ENCODE measurements around the gene KMT5B.
"Not testable (repeated sequence)": the region's sequence is repeated elsewhere in the genome, so short reads cannot be mapped to it uniquely, and the experiment has no call there.

KMT5B gene

GRCh38 chr11:68213135-68213515 is at the start of gene KMT5B:
Gene KMT5B, minus strand, starts transcription at chr11:68213296. Its CDS starts 23,220 bp downstream, at chr11:68190076.
- peak; percentile 75 for DNase-seq (ENCODE audit: low spot score)

DNA sequence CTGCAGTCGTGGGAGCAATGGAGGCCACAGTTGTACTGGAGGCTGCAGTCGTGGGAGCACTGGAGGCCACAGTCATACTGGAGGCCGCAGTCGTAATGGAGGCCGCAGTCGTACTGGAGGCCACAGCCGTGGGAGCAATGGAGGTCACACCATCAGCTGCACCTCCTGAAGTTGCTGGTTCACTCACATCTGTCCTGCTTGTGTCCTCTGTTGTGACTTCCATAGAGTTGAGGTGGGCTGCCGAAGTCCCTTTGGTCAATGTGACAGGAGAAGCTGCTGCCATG is 49.4 kb upstream of the KMT5B start:
- DNase-seq (ENCODE audit: low spot score), result no peak

GRCh38 chr11:68261749-68262543 is 48.9 kb upstream of the KMT5B start:
- no peak for DNase-seq (ENCODE audit: low spot score)

- no peak for DNase-seq (ENCODE audit: low spot score)
These were observed 47.9 kb upstream of the KMT5B start for GRCh38 chr11:68261006-68261405.

DNA sequence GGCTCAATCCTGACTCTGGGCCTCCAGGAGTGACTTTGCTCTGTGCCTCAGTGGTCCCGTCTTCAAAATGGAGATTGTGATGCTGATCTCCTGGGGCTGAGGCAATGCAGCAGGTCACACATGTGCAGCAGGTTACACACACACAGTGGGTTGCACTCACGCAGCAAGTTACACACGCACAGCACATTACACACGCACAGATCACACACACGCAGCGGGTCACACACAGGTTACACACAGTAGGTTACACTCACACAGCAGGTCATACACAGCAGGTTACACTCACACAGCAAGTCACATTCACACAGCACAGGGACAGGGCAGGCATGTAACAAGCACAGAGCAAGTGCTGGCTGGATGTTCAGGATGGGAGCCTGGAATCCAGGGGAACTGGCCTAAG is 47.4 kb upstream of the KMT5B start:
- no peak for DNase-seq (ENCODE audit: low spot score)

DNA sequence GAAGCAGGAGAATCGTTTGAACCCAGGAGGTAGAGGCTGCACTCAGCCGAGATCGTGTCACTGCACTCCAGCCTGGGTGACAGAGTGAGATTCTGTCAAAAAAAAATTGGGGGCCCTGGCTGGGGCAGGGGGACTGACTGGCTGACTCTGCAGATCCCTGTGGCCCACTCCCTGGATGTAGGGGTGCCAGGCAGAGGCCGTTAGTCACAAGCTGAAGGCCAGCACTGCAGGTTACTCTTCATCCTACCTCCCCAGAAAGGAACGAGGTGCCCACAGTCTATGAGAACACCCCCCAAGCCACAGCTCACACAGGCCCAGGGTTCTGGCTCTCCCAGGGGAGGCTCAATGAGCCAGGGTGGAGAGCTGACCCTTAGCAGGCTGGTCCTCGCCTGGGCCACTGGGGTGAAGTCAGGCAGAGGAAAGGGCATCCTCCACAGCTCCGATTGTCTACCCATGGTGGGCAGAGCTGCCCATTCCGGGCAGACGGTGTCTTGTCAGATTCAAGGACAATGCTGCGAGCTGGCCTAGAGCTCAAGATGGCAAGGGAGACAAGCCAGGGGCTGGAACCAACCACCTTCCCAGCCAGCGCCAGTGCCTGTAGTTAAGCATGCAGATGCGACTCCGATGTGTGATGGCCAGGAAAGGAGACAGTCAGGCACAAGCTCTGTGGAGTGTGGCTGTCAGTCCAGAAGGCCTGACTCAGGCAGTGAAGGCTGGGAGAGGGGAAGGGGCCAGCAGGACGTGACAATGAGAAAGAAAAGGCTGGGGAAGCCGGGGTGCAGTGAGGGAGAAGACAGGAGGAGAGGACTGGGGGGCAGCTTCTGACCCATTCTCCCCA is 46.2 kb upstream of the KMT5B start:
- no peak for DNase-seq (ENCODE audit: low spot score)

GRCh38 chr11:68258363-68258765 is 45.3 kb upstream of the KMT5B start:
- DNase-seq (ENCODE audit: low spot score), result no peak

DNA sequence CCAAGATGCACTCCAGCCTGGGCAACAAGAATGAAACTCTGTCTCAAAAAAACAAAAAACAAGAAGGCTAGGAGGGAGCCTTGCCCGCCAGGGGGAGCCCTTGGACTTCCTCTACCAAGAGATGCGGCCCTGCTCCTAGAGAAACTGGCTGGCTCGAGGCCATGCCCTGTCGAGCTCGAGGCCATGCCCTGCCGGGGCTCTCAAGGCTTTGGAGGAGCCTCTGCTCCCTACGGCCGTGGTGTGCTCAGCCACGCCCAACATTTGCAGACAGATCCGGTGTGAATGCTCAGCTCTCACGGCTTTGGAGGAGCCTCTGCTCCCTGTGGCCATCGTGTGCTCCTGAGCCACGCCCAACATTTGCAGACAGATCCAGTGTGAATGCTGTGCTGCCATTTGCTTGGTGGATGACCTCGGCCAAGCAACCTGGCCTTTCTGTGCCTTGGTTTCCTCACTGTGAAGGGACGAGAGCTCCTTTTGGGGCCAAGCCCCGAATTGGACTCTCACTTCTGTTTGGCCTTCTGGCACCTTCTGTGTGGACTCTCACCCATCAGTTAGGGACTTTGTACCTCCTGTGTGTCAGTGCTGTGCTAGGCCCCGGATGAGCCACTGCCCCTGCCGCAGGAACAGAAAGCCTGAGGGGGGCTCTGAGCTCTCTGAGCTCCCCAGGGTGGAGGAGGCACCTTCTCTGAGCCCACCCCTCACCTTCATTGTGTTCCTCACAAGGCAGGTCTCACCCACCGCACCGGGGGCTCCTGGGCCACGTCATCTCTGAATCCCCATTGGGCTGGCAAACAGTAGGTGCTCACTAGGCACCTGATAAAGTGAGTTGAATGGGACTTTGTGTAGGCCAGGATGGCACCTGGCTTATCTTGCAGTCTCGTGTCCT is 44.6 kb upstream of the KMT5B start:
- DNase-seq (ENCODE audit: low spot score), result peak; percentile 94

DNA sequence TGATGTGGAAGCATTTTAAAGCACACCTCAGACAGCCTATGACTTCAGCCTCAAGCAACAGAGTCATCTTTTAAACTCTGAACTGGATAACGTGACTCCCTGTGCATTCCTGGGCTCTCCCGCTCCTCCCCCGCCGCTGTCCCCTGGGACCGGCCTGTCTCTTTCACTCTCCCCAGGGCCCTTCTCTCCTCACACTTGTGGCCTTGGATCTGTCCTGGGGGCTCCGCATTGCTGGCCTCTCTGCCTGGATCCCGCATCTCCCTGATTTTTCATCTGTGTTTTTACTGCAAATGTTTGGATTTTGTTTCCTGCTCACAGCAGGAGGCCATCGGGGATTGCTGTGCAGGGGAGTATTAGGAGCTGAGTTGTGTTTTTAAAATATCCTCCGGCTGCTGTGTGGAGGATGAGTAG is 43.2 kb upstream of the KMT5B start:
- DNase-seq (ENCODE audit: low spot score), result no peak

- no peak for DNase-seq (ENCODE audit: low spot score)
These were observed 42.4 kb upstream of the KMT5B start for GRCh38 chr11:68255526-68255925.

GRCh38 chr11:68254421-68254820 is 41.3 kb upstream of the KMT5B start:
- no peak for DNase-seq (ENCODE audit: low spot score)

GRCh38 chr11:68251765-68252164 is 38.7 kb upstream of the KMT5B start:
- DNase-seq (ENCODE audit: low spot score), result no peak

DNA sequence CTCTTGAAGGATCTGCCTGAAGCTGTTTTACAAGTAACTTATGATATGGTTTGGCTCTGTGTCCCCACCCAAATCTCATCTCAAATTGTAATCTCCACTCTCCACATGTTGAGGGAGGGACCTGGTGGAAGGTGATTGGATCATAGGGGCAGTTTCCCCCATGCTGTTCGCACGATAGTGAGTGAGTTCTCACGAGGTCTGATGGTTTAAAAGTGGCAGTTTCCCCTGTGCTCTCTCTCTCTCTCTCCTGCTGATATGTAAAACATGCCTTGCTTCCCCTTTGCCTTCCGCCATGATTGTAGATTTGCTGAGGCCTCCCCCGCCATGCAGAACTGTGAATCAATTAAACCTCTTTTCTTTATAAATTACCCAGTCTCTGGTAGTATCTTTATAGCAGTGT is 31.8 kb upstream of the KMT5B start:
- DNase-seq (ENCODE audit: low spot score), result not testable (repeated sequence)

DNA sequence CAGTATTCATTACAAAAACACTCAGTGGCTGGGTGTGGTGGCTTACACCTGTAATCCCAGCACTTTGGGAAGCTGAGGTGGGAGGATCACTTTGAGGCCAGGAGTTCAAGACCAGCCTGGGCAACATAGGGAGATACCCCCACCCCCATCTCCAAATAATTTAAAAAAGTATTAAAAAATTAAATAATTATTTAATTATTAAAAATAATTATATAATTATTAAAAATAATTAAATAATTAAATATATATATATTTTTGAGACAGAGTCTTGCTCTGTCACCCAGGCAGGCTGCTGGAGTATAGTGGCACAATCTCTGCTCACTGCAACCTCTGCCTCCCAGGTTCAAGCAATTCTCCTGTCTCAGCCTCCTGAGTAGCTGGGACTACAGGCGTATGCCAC is 30.8 kb upstream of the KMT5B start:
- not testable (repeated sequence) for DNase-seq (ENCODE audit: low spot score)

GRCh38 chr11:68242616-68243015 is 29.5 kb upstream of the KMT5B start:
- no peak for DNase-seq (ENCODE audit: low spot score)

- DNase-seq (ENCODE audit: low spot score), result no peak
These were observed 18.5 kb upstream of the KMT5B start for GRCh38 chr11:68231621-68232020.

- DNase-seq (ENCODE audit: low spot score), result no peak
These were observed 16.5 kb upstream of the KMT5B start for GRCh38 chr11:68229601-68230000.

- DNase-seq (ENCODE audit: low spot score), result no peak
These were observed 13.3 kb upstream of the KMT5B start for GRCh38 chr11:68226421-68226820.

DNA sequence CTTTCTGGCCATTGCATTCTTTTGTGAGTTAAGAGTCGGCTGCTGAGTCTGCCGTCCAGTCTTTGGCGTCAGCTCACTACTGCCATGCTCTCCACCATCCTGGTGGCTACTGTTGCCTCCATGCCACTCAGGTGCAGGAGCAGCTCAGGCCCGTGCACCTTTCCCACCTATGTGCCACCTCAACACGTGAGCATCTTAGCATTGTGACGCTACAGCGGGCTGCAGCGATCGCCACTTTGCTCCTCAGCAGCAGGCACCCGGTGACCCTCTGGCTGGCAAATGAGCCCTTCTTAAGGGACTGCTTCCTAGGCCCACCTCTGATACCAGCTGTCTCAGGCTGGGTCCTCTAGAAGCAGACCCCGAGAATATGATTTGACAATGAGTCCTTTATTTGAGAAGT is 11.5 kb upstream of the KMT5B start:
- DNase-seq (ENCODE audit: low spot score), result no peak

GRCh38 chr11:68223275-68223674 is 10.2 kb upstream of the KMT5B start:
- no peak for DNase-seq (ENCODE audit: low spot score)

GRCh38 chr11:68221406-68221805 is 8.3 kb upstream of the KMT5B start:
- DNase-seq (ENCODE audit: low spot score), result no peak

GRCh38 chr11:68216171-68216938 is 3.3 kb upstream of the KMT5B start:
- no peak for DNase-seq (ENCODE audit: low spot score)

Measured in hematopoietic multipotent progenitor cell treated with erythropoietin and hydrocortisone succinate and interleukin-3 and kit ligand, for 17 days (in vitro differentiated cells).